GM12878 (cell line): ENCODE data around the gene DUS4L. TPM values are rescaled to one million over a fixed set of nuclear protein-coding genes. Genes with fewer than 3 reads are reported as not detected.

ENCODE experiments used
- BACH1 ChIP-seq: fragments of 450-650 bp; IDR thresholded peaks from 2 replicates; pipeline ENCODE4 v1.6.1; 2017; ENCODE audit warnings: mild to moderate bottlenecking, borderline replicate concordance
- BCL3 ChIP-seq: IDR thresholded peaks from 2 replicates; pipeline ENCODE4 v1.6.1; 2011; ENCODE audit warnings: borderline replicate concordance, low read depth, mild to moderate bottlenecking, moderate library complexity, low read length; ENCODE audit not compliant: insufficient read depth, poor library complexity, severe bottlenecking
- BMI1 ChIP-seq: fragments of 450-650 bp; IDR thresholded peaks from 2 replicates; pipeline ENCODE4 v1.6.1; 2016; ENCODE audit warnings: mild to moderate bottlenecking, moderate library complexity, borderline replicate concordance
- GATAD2B ChIP-seq: fragments of 450-650 bp; conservative IDR thresholded peaks from 2 replicates; pipeline ENCODE4 v1.6.1; 2017; ENCODE audit warnings: low read depth, mild to moderate bottlenecking, moderate library complexity
- HDAC2 ChIP-seq: fragments of 200-600 bp; sonication (generic); IDR thresholded peaks from 2 replicates; pipeline ENCODE4 v1.6.1; 2017
- LARP7 ChIP-seq: fragments of 450-650 bp; IDR thresholded peaks from 2 replicates; pipeline ENCODE4 v1.6.1; 2017; ENCODE audit warnings: mild to moderate bottlenecking
- MTA2 ChIP-seq: fragments of 450-650 bp; IDR thresholded peaks from 2 replicates; pipeline ENCODE4 v1.6.1; 2016; ENCODE audit warnings: low read depth, mild to moderate bottlenecking, moderate library complexity
- NFIC ChIP-seq: IDR thresholded peaks from 2 replicates; pipeline ENCODE4 v1.6.1; 2012; ENCODE audit warnings: low read depth, mild to moderate bottlenecking, inconsistent platforms, low read length, moderate library complexity
- NR2C2 ChIP-seq: IDR thresholded peaks from 2 replicates; pipeline ENCODE4 v1.6.1; 2011; ENCODE audit warnings: borderline replicate concordance, low read depth; ENCODE audit not compliant: control insufficient read depth, insufficient read length
- PML ChIP-seq: IDR thresholded peaks from 2 replicates; pipeline ENCODE4 v1.6.1; 2012; ENCODE audit warnings: low read length, inconsistent platforms
- POLR2A ChIP-seq: IDR thresholded peaks from 2 replicates; pipeline ENCODE4 v1.6.1; 2011; ENCODE audit warnings: low read depth, mild to moderate bottlenecking, low read length
- REST ChIP-seq: IDR thresholded peaks from 2 replicates; pipeline ENCODE4 v1.6.1; 2012; ENCODE audit warnings: mild to moderate bottlenecking, low read depth, low read length
- SIX5 ChIP-seq: IDR thresholded peaks from 2 replicates; pipeline ENCODE4 v1.6.1; 2011; ENCODE audit warnings: mild to moderate bottlenecking, low read depth, low read length, moderate library complexity; ENCODE audit not compliant: severe bottlenecking
- SKIL ChIP-seq: fragments of 450-650 bp; IDR thresholded peaks from 2 replicates; pipeline ENCODE4 v1.6.1; 2017; ENCODE audit warnings: mild to moderate bottlenecking, low read depth, inconsistent platforms; ENCODE audit not compliant: poor library complexity, severe bottlenecking
- SP1 ChIP-seq: IDR thresholded peaks from one replicate; pipeline ENCODE4 v1.6.1; 2011; ENCODE audit warnings: low read depth, low read length
- SPI1 ChIP-seq: IDR thresholded peaks from 2 replicates; pipeline ENCODE4 v1.6.1; 2011; ENCODE audit warnings: low read depth, mild to moderate bottlenecking, low read length, moderate library complexity, borderline replicate concordance; ENCODE audit not compliant: insufficient read depth
- SREBF1 ChIP-seq: IDR thresholded peaks from 2 replicates; pipeline ENCODE4 v1.6.1; 2012; ENCODE audit warnings: mild to moderate bottlenecking, low read length
- STAT3 ChIP-seq: IDR thresholded peaks from 2 replicates; pipeline ENCODE4 v1.6.1; 2011; ENCODE audit warnings: low read depth, low read length, improper control_type of control experiment
- ZNF592 ChIP-seq: fragments of 450-650 bp; IDR thresholded peaks from 2 replicates; pipeline ENCODE4 v1.6.1; 2017; ENCODE audit warnings: mild to moderate bottlenecking, moderate library complexity
- polyA plus RNA-seq, 11 experiments: library from polyadenylated mRNA; depleted of rRNA in 4 of 11; unstranded in 6 of 11; stranded (reverse) in 5 of 11; fragments of >200 nt; fragmentation: Nextera tagmentation in 4 of 11; fragmentation: Illumina TruSeq in 1 of 11; extraction: Ambion mirVana in 4 of 11; extraction: Trizol in 1 of 11; gene quantifications; 1 replicate in 1 of 11; 2 replicates in 10 of 11; pipeline versions ENCODE4 v1.2.1 to v1.2.3, GENCODE V29; 2011 to 2016; ENCODE audit warnings: inconsistent platforms in 2 of 11, missing spikeins in 2 of 11, low read depth in 1 of 11
- total RNA-seq, 4 experiments: library from RNA; depleted of rRNA in 3 of 4; stranded (reverse); fragments of >200 nt in 3 of 4; fragmentation: Illumina TruSeq in 1 of 4; extraction: Trizol in 1 of 4; gene quantifications; 2 replicates each; pipeline versions ENCODE4 v1.2.1 to v1.2.3, GENCODE V29; 2013 to 2021

Gene DUS4L
- total and polyA plus RNA-seq, 10 of the 15 experiments (the other 5 are each of a cell fraction or from before 2014, with no cell fraction given): 5.3 to 15.3 (median 12.8) TPM

- TF ChIP-seq ZNF592 (peak; percentile 49; the same call in 1 of the 2 replicates), HDAC2 (no peak), POLR2A (peak; percentile 87), SIX5 (no peak), BMI1 (no peak), SREBF1 (no peak), BCL3 (peak; percentile 39), LARP7 (peak; percentile 97), NFIC (no peak), REST (no peak), SP1 (no peak), NR2C2 (no peak), SKIL (no peak), STAT3 (no peak), PML (no peak), MTA2 (no peak), SPI1 (no peak), BACH1 (peak; percentile 85), GATAD2B (peak; percentile 97)
These were observed 16.3 kb downstream of the DUS4L start, which contains the start of gene BCAP29 (continued) for GRCh38 chr7:107579885-107580715.
